PFSK-1 (cell line): Measurements from ENCODE around the gene COQ10B.
A peak's percentile ranks its signal among the peaks of the same experiment; 100 is the strongest.

Source experiments
- FOXP2 ChIP-seq: optimal IDR thresholded peaks from 2 replicates; pipeline ENCODE3; 2011; ENCODE audit warnings: borderline replicate concordance, control low read depth, inconsistent platforms; ENCODE audit not compliant: insufficient read depth; ENCODE audit errors: extremely low read length, extremely low read depth
- POLR2AphosphoS5 ChIP-seq: IDR thresholded peaks from 2 replicates; pipeline ENCODE4 v1.6.1; 2012; ENCODE audit warnings: low read depth, mild to moderate bottlenecking, control low read depth, low read length, moderate library complexity
- SIN3A ChIP-seq: IDR thresholded peaks from 2 replicates; pipeline ENCODE4 v1.6.1; 2012; ENCODE audit warnings: mild to moderate bottlenecking, low read length, moderate library complexity, borderline replicate concordance; ENCODE audit not compliant: insufficient read depth
- TAF1 ChIP-seq: IDR thresholded peaks from 2 replicates; pipeline ENCODE4 v1.6.1; 2012; ENCODE audit warnings: low read length, control low read depth, borderline replicate concordance; ENCODE audit not compliant: insufficient read depth
- TF ChIP-seq, protein P1 (sequence below), 2 experiments: IDR thresholded peaks; 2 replicates each; pipeline versions ENCODE4 v1.6.1 to v1.8.0; 2011 to 2012; ENCODE audit warnings: low read depth in 2 of 2, low read length in 2 of 2, control low read depth in 1 of 2, inconsistent platforms in 1 of 2, mild to moderate bottlenecking in 1 of 2, moderate library complexity in 1 of 2; ENCODE audit not compliant: insufficient read depth in 1 of 2

Gene COQ10B

GRCh38 chr2:197515739-197516392 is 62.5 kb downstream of the COQ10B start, which contains the start of gene MOB4:
Gene MOB4, plus strand, starts transcription at chr2:197516066. Its CDS starts 21 bp downstream, at chr2:197516087.
- TF ChIP-seq TAF1 (peak; percentile 80; the same call in 1 of the 2 replicates), FOXP2 (peak; percentile 98), POLR2AphosphoS5 (peak; percentile 97), SIN3A (no peak)
- TF ChIP-seq, protein P1, sequence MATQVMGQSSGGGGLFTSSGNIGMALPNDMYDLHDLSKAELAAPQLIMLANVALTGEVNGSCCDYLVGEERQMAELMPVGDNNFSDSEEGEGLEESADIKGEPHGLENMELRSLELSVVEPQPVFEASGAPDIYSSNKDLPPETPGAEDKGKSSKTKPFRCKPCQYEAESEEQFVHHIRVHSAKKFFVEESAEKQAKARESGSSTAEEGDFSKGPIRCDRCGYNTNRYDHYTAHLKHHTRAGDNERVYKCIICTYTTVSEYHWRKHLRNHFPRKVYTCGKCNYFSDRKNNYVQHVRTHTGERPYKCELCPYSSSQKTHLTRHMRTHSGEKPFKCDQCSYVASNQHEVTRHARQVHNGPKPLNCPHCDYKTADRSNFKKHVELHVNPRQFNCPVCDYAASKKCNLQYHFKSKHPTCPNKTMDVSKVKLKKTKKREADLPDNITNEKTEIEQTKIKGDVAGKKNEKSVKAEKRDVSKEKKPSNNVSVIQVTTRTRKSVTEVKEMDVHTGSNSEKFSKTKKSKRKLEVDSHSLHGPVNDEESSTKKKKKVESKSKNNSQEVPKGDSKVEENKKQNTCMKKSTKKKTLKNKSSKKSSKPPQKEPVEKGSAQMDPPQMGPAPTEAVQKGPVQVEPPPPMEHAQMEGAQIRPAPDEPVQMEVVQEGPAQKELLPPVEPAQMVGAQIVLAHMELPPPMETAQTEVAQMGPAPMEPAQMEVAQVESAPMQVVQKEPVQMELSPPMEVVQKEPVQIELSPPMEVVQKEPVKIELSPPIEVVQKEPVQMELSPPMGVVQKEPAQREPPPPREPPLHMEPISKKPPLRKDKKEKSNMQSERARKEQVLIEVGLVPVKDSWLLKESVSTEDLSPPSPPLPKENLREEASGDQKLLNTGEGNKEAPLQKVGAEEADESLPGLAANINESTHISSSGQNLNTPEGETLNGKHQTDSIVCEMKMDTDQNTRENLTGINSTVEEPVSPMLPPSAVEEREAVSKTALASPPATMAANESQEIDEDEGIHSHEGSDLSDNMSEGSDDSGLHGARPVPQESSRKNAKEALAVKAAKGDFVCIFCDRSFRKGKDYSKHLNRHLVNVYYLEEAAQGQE (IDR thresholded peaks at IDR 0.05; ENCODE audit: insufficient read depth in 1 of 2, low read depth in 2 of 2, low read length in 2 of 2), result peak; percentile 32 to 34; a peak in 1 of 4 replicates

DNA sequence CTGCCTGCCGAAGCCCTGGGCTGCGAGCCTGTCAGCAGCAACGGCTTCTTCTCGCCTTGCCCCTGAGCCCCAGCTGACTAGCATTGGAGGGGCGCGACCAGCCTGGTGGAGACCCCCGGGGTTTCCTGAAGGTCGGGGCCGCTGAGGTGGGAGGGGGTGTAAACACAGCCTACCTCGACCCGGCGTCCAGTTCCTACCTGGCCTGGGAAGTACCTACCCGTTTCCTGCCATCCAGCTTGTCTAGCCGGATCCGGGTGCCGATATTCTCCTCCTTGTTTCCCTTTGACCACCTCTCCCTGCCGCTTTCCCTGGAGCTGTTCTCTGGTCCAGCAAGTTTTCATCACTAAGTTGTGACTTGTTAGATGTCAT is 63.0 kb downstream of the COQ10B start:
- TF ChIP-seq SIN3A, result no peak
- TF ChIP-seq, protein P1 (IDR thresholded peaks at IDR 0.05; ENCODE audit: insufficient read depth in 1 of 2, low read depth in 2 of 2, low read length in 2 of 2), result 0 out of 4 replicates have a peak, but pooled peaks of 1 of the 2 experiments have one; percentile 14
- no peak for TF ChIP-seq TAF1
- no peak for TF ChIP-seq FOXP2

GRCh38 chr2:197517150-197517549 is 63.8 kb downstream of the COQ10B start:
- TF ChIP-seq TAF1 (no peak), POLR2AphosphoS5 (no peak)
- TF ChIP-seq, protein P1 (IDR thresholded peaks at IDR 0.05; ENCODE audit: insufficient read depth in 1 of 2, low read depth in 2 of 2, low read length in 2 of 2), result no peak
